Astrocyte (in vitro differentiated cells and primary cell): ENCODE results near the gene MAP7D3. TPM values are rescaled to one million over a fixed set of nuclear protein-coding genes. Genes with fewer than 3 reads are reported as not detected.

Source experiments
- DNase-seq: peaks from one replicate; pipeline ENCODE4 v3.0.0-alpha.2; 2010; ENCODE audit warnings: low read depth
- FAIRE-seq: peaks from 2 replicates; lab custom pipeline; 2011; peaks lifted over from hg19 to GRCh38; lab: Jason Lieb, UNC
- H2AFZ ChIP-seq: 2 replicates; pipeline ENCODE4 v1.6.0; 2012; ENCODE audit warnings: low read depth, low read length, inconsistent platforms
- H3K27ac ChIP-seq: 2 replicates; pipeline ENCODE4 v1.5.1; 2011; ENCODE audit warnings: low read depth, low read length, inconsistent platforms
- H3K27me3 ChIP-seq: 2 replicates; pipeline ENCODE4 v1.6.0; 2011; ENCODE audit warnings: low read length, inconsistent platforms; ENCODE audit not compliant: insufficient read depth
- H3K36me3 ChIP-seq: 2 replicates; pipeline ENCODE4 v1.5.1; 2011; ENCODE audit warnings: low read length, inconsistent platforms; ENCODE audit not compliant: insufficient read depth
- H3K4me1 ChIP-seq: 2 replicates; pipeline ENCODE4 v1.5.1; 2011; ENCODE audit warnings: low read length, inconsistent platforms; ENCODE audit not compliant: insufficient read depth
- H3K4me2 ChIP-seq: 2 replicates; pipeline ENCODE4 v1.6.0; 2012; ENCODE audit warnings: low read length, inconsistent platforms
- H3K4me3 ChIP-seq: 2 replicates; pipeline ENCODE4 v1.5.1; 2011; ENCODE audit warnings: low read depth, mild to moderate bottlenecking, low read length, inconsistent platforms; ENCODE audit not compliant: insufficient read depth
- H3K79me2 ChIP-seq: 2 replicates; pipeline ENCODE4 v1.6.0; 2012; ENCODE audit warnings: mild to moderate bottlenecking, low read length, inconsistent platforms; ENCODE audit not compliant: insufficient read depth
- H3K9ac ChIP-seq: 2 replicates; pipeline ENCODE4 v1.6.0; 2012; ENCODE audit warnings: mild to moderate bottlenecking, low read length, inconsistent platforms
- H3K9me3 ChIP-seq: 2 replicates; pipeline ENCODE4 v1.5.1; 2012; ENCODE audit warnings: low read depth, mild to moderate bottlenecking, low read length, inconsistent platforms; ENCODE audit not compliant: insufficient read depth
- H4K20me1 ChIP-seq: 2 replicates; pipeline ENCODE4 v1.6.0; 2012; ENCODE audit warnings: low read length, inconsistent platforms; ENCODE audit not compliant: insufficient read depth
- H3K27ac Mint-ChIP-seq: one replicate; pipeline ENCODE4 v1.8.0; 2021; ENCODE audit warnings: mild to moderate bottlenecking, mixed read lengths; ENCODE audit not compliant: unreplicated experiment
- H3K27me3 Mint-ChIP-seq: one replicate; pipeline ENCODE4 v1.8.0; 2021; ENCODE audit warnings: low read depth, mixed read lengths; ENCODE audit not compliant: unreplicated experiment
- H3K36me3 Mint-ChIP-seq: one replicate; pipeline ENCODE4 v1.8.0; 2021; ENCODE audit warnings: low read depth, mixed read lengths; ENCODE audit not compliant: unreplicated experiment
- H3K4me1 Mint-ChIP-seq: one replicate; pipeline ENCODE4 v1.8.0; 2021; ENCODE audit warnings: low read depth, mixed read lengths; ENCODE audit not compliant: unreplicated experiment
- H3K4me3 Mint-ChIP-seq: one replicate; pipeline ENCODE4 v1.8.0; 2021; ENCODE audit warnings: mild to moderate bottlenecking, moderate library complexity, mixed read lengths; ENCODE audit not compliant: unreplicated experiment
- H3K9me3 Mint-ChIP-seq: one replicate; pipeline ENCODE4 v1.8.0; 2021; ENCODE audit warnings: mild to moderate bottlenecking, mixed read lengths; ENCODE audit not compliant: unreplicated experiment
- EZH2 ChIP-seq: IDR thresholded peaks from 2 replicates; pipeline ENCODE4 v1.6.1; 2012; ENCODE audit warnings: mild to moderate bottlenecking, low read length, inconsistent platforms; ENCODE audit not compliant: insufficient read depth
- total RNA-seq: library from RNA; stranded (reverse); gene quantifications from 2 replicates; pipeline ENCODE4 v1.2.1, GENCODE V29; 2021
- TF ChIP-seq, protein P1 (sequence below): IDR thresholded peaks from 2 replicates; pipeline ENCODE4 v1.5.1; 2011; ENCODE audit warnings: low read depth, mild to moderate bottlenecking, inconsistent platforms, low read length, moderate library complexity; ENCODE audit not compliant: insufficient read depth

The MAP7D3 gene
- total RNA-seq, 1 donor from 2014 or later: 19.4 TPM

DNA sequence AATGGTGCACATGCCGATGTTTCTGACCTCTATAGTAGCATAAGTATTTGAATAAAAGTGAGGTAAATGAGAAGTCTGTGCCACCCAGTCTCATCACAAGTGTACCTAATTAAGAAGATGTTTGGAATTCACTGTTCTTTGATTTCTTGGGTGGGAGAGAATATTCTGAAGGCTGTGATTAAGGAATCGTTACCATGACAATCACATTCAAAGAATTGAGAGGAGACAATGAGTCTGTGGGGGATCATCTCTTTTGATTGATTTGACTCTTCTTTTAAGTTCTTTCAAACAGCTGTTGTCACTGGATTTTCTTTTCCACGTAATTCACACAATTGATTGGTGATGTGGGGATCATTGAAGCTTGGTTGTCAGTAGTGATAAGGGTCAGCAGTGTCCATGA is 85.8 kb downstream of the MAP7D3 start:
- FAIRE-seq (peak; percentile 37), DNase-seq (no peak)
- no peaks in the 10 kb centered on the region for H3K27me3 Mint-ChIP-seq
- peaks cover 33% of the 10 kb centered on the region for H3K79me2 ChIP-seq
- no peak overlapping the region for H2AFZ ChIP-seq
- no peak overlapping the region for H3K27ac Mint-ChIP-seq
- H3K36me3 Mint-ChIP-seq: no peaks in the 10 kb centered on the region
- no peaks in the 10 kb centered on the region for H3K36me3 ChIP-seq
- H3K4me3 Mint-ChIP-seq: no peak overlapping the region
- no peaks in the 10 kb centered on the region for H3K9me3 ChIP-seq
- H3K9ac ChIP-seq: no peak overlapping the region
- H3K27ac ChIP-seq: peak overlapping the region; percentile 19
- no peaks in the 10 kb centered on the region for H3K9me3 Mint-ChIP-seq
- H3K27me3 ChIP-seq: no peaks in the 10 kb centered on the region
- peaks cover 36% of the 10 kb centered on the region for H3K4me1 ChIP-seq
- H4K20me1 ChIP-seq: no peaks in the 10 kb centered on the region
- H3K4me2 ChIP-seq: no peak overlapping the region
- H3K4me3 ChIP-seq: no peak overlapping the region
- TF ChIP-seq, protein P1, sequence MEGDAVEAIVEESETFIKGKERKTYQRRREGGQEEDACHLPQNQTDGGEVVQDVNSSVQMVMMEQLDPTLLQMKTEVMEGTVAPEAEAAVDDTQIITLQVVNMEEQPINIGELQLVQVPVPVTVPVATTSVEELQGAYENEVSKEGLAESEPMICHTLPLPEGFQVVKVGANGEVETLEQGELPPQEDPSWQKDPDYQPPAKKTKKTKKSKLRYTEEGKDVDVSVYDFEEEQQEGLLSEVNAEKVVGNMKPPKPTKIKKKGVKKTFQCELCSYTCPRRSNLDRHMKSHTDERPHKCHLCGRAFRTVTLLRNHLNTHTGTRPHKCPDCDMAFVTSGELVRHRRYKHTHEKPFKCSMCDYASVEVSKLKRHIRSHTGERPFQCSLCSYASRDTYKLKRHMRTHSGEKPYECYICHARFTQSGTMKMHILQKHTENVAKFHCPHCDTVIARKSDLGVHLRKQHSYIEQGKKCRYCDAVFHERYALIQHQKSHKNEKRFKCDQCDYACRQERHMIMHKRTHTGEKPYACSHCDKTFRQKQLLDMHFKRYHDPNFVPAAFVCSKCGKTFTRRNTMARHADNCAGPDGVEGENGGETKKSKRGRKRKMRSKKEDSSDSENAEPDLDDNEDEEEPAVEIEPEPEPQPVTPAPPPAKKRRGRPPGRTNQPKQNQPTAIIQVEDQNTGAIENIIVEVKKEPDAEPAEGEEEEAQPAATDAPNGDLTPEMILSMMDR: no peak
- TF ChIP-seq EZH2: no peak
- H3K4me1 Mint-ChIP-seq: peaks cover 28% of the 10 kb centered on the region

DNA sequence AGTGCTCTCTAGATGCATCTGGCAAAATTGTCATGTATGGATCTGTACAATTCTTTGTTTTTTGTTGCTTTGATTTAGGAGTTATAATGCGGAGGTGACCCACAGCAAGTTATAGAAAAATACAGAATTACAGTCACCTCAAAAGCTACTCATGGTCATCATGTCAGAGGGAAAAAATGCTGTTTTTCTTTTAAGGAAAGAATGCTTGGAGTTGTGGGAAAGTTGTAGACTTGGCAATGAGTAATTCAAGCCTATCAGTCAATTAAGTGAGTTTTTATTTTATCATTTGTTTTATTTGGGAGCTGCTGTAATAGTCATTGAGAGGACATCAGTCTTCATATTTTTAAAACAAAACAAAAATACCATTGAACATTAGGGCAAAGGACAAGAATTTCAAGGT is 87.5 kb downstream of the MAP7D3 start:
- H3K27me3 Mint-ChIP-seq: no peaks in the 10 kb centered on the region
- no peaks in the 10 kb centered on the region for H3K36me3 Mint-ChIP-seq
- peak overlapping the region; percentile 81 for H3K27ac ChIP-seq
- TF ChIP-seq EZH2: no peak
- TF ChIP-seq, protein P1: no peak
- peaks cover 44% of the 10 kb centered on the region for H3K79me2 ChIP-seq
- H3K4me1 Mint-ChIP-seq: peaks cover 19% of the 10 kb centered on the region
- no peaks in the 10 kb centered on the region for H3K27me3 ChIP-seq
- peaks cover 23% of the 10 kb centered on the region for H3K4me1 ChIP-seq
- H3K4me3 ChIP-seq: no peak overlapping the region
- H3K27ac Mint-ChIP-seq: peak overlapping the region; percentile 95
- H3K9me3 Mint-ChIP-seq: no peaks in the 10 kb centered on the region
- H4K20me1 ChIP-seq: no peaks in the 10 kb centered on the region
- FAIRE-seq: peak; percentile 85
- no peak overlapping the region for H2AFZ ChIP-seq
- peak overlapping the region; percentile 59 for H3K4me2 ChIP-seq
- peak overlapping the region; percentile 64 for H3K9ac ChIP-seq
- H3K36me3 ChIP-seq: no peaks in the 10 kb centered on the region
- H3K4me3 Mint-ChIP-seq: peak overlapping the region; percentile 28
- peak; percentile 62 for DNase-seq
- no peaks in the 10 kb centered on the region for H3K9me3 ChIP-seq

Other genes starting within 250 kb of the MAP7D3 start
- gene FHL1, start 103.9 kb downstream of the MAP7D3 start, total RNA-seq: 100 and 115 TPM in 2 replicates
- gene ADGRG4, start 49.6 kb upstream of the MAP7D3 start, total RNA-seq: 0.14 and 0.19 TPM in 2 replicates
- gene BRS3, start 236.5 kb upstream of the MAP7D3 start, total RNA-seq: not detected in 2 replicates
- gene HTATSF1, start 246.2 kb upstream of the MAP7D3 start, total RNA-seq: 29.1 and 33.1 TPM in 2 replicates